Activated B cell treated with CpG ODN at 0.5 μM for 24 hours (primary cell): ENCODE results near the gene FOXC1. TPM values are rescaled to one million over a fixed set of nuclear protein-coding genes. Genes with fewer than 3 reads are reported as not detected.
A peak's percentile ranks its signal among the peaks of the same experiment; 100 is the strongest.

ENCODE experiments used
- ATAC-seq: fragments of 200-7000 bp; cut with Tn5 transposase; one replicate; pipeline ENCODE4 v1.10.0; 2021; ENCODE audit warnings: low read depth, mild to moderate bottlenecking, moderate library complexity
- CTCF ChIA-PET: fragments of 350-600 bp; sonication (Branson Sonifier 250); formaldehyde crosslinking; loops from one replicate; lab custom pipeline; 2021; ENCODE audit warnings: antibody characterized with exemption; lab: Charles Lee
- POLR2A ChIA-PET: fragments of 350-600 bp; sonication (Branson Sonifier 250); formaldehyde crosslinking; loops from one replicate; lab custom pipeline; 2021; ENCODE audit warnings: antibody characterized with exemption; lab: Charles Lee
- DNase-seq: peaks from one replicate; pipeline ENCODE4 v3.0.0; 2022
- H3K27ac Mint-ChIP-seq: one replicate; pipeline ENCODE4 v1.8.0; 2020; ENCODE audit warnings: mixed read lengths
- H3K27me3 Mint-ChIP-seq: one replicate; pipeline ENCODE4 v1.8.0; 2021; ENCODE audit warnings: mixed read lengths
- H3K36me3 Mint-ChIP-seq: one replicate; pipeline ENCODE4 v1.8.0; 2021; ENCODE audit warnings: low read depth, mixed read lengths
- H3K4me1 Mint-ChIP-seq: one replicate; pipeline ENCODE4 v1.8.0; 2021; ENCODE audit warnings: mixed read lengths
- H3K4me3 Mint-ChIP-seq: one replicate; pipeline ENCODE4 v1.8.0; 2020; ENCODE audit warnings: mild to moderate bottlenecking, mixed read lengths
- H3K9me3 Mint-ChIP-seq: one replicate; pipeline ENCODE4 v1.8.0; 2020; ENCODE audit warnings: mixed read lengths
- CTCF ChIP-seq: fragments of 200-600 bp; IDR thresholded peaks from one replicate; pipeline ENCODE4 v1.8.0; 2022; ENCODE audit warnings: antibody characterized with exemption, mild to moderate bottlenecking
- intact Hi-C: fragments of 100-400 bp; cut with micrococcal nuclease; formaldehyde crosslinking; loops from one replicate; pipeline ENCODE4 v1.15.1; 2024
- total RNA-seq: library from RNA; stranded (reverse); gene quantifications from 2 replicates; pipeline ENCODE4 v1.2.3, GENCODE V29; 2022

Gene FOXC1
- total RNA-seq, 1 donor from 2014 or later, result 1.00 TPM

- Mint-ChIP-seq H3K27me3 (peaks cover 55% of the 10 kb centered on the region), H3K9me3 (no peaks in the 10 kb centered on the region), H3K4me1 (peaks cover 34% of the 10 kb centered on the region), H3K36me3 (peaks cover 5% of the 10 kb centered on the region), H3K27ac (no peak overlapping the region), H3K4me3 (no peak overlapping the region)
- intact Hi-C loops, result loop anchor here (2.0 kb wide), 2 partner anchors 182 to 634 kb away; partner anchors contain the start of gene GMDS
- POLR2A ChIA-PET, result interaction anchor here (1.3 kb wide), 1 partner anchor 13 kb away, joined by 3 read pairs; no protein-coding TSS in a partner anchor
- ATAC-seq, result no peak
- TF ChIP-seq CTCF, result no peak
- CTCF ChIA-PET, result interaction anchor here (1.2 to 1.9 kb wide), 2 partner anchors 493 to 741 kb away, joined by 3 to 7 read pairs; no protein-coding TSS in a partner anchor
- no peak for DNase-seq
Observed at GRCh38 chr6:1611322-1611571, 1.5 kb downstream of the FOXC1 start.

- CTCF ChIA-PET, result interaction anchor here (1.2 to 1.9 kb wide), 2 partner anchors 492 to 741 kb away, joined by 3 to 7 read pairs; no protein-coding TSS in a partner anchor
- DNase-seq, result no peak
Observed at GRCh38 chr6:1611572-1612298, 2.0 kb downstream of the FOXC1 start.

GRCh38 chr6:1612299-1612973, 2.7 kb downstream of the FOXC1 start:
- ATAC-seq (no peak), DNase-seq (no peak)
- H3K36me3 Mint-ChIP-seq, result peaks cover 5% of the 10 kb centered on the region
- POLR2A ChIA-PET, result interaction anchor here (0.6 to 1.3 kb wide), 4 partner anchors 12 to 524 kb away, joined by 3 to 4 read pairs (median 4); no protein-coding TSS in a partner anchor
- no peaks in the 10 kb centered on the region for H3K9me3 Mint-ChIP-seq
- peak overlapping the region; percentile 83 for H3K4me3 Mint-ChIP-seq
- CTCF ChIA-PET, result interaction anchor here (1.2 to 1.9 kb wide), 2 partner anchors 492 to 740 kb away, joined by 3 to 7 read pairs; no protein-coding TSS in a partner anchor
- intact Hi-C loops, result loop anchor here (1.0 to 2.0 kb wide), 3 partner anchors 8 to 230 kb away; no protein-coding TSS in a partner anchor
- peaks cover 52% of the 10 kb centered on the region for H3K27me3 Mint-ChIP-seq
- no peak for TF ChIP-seq CTCF
- peak overlapping the region; percentile 53 for H3K27ac Mint-ChIP-seq
- H3K4me1 Mint-ChIP-seq, result peaks cover 26% of the 10 kb centered on the region

More at GRCh38 chr6:1611572-1612298, 2.0 kb downstream of the FOXC1 start:
- POLR2A ChIA-PET, result interaction anchor here (0.6 to 1.3 kb wide), 3 partner anchors 13 to 525 kb away, joined by 3 to 4 read pairs (median 4); no protein-coding TSS in a partner anchor
- no peak for TF ChIP-seq CTCF
- Mint-ChIP-seq H3K36me3 (peaks cover 5% of the 10 kb centered on the region), H3K27ac (peak overlapping the region; percentile 53), H3K9me3 (no peaks in the 10 kb centered on the region), H3K4me3 (peak overlapping the region; percentile 83), H3K27me3 (peaks cover 52% of the 10 kb centered on the region), H3K4me1 (peaks cover 33% of the 10 kb centered on the region)
- no peak for ATAC-seq
- intact Hi-C loops, result loop anchor here (1.0 to 2.0 kb wide), 5 partner anchors 9 to 633 kb away; partner anchors contain the start of gene GMDS

GRCh38 chr6:1612974-1613306, 3.2 kb downstream of the FOXC1 start:
- no peak overlapping the region for H3K4me3 Mint-ChIP-seq
- H3K27ac Mint-ChIP-seq, result no peak overlapping the region
- DNase-seq (no peak), ATAC-seq (no peak)
- intact Hi-C loops, result loop anchor here (1.0 to 2.0 kb wide), 3 partner anchors 7 to 230 kb away; no protein-coding TSS in a partner anchor
- H3K9me3 Mint-ChIP-seq, result no peaks in the 10 kb centered on the region
- ChIA-PET CTCF (interaction anchor here (1.9 kb wide), 1 partner anchor 491 kb away, joined by 7 read pairs; no protein-coding TSS in a partner anchor), POLR2A (interaction anchor here (0.6 kb wide), 1 partner anchor 263 kb away, joined by 4 read pairs; no protein-coding TSS in a partner anchor)
- H3K36me3 Mint-ChIP-seq, result peaks cover 5% of the 10 kb centered on the region
- TF ChIP-seq CTCF, result no peak
- peaks cover 21% of the 10 kb centered on the region for H3K4me1 Mint-ChIP-seq
- peaks cover 52% of the 10 kb centered on the region for H3K27me3 Mint-ChIP-seq

- peaks cover 17% of the 10 kb centered on the region for H3K4me1 Mint-ChIP-seq
- intact Hi-C loops, result loop anchor here (2.0 kb wide), 1 partner anchor 231 kb away; no protein-coding TSS in a partner anchor
- no peak overlapping the region for H3K4me3 Mint-ChIP-seq
- H3K9me3 Mint-ChIP-seq, result no peaks in the 10 kb centered on the region
- DNase-seq (no peak), ATAC-seq (no peak)
- H3K27me3 Mint-ChIP-seq, result peaks cover 52% of the 10 kb centered on the region
- peak overlapping the region; percentile 53 for H3K27ac Mint-ChIP-seq
- POLR2A ChIA-PET, result no interaction called here
- CTCF ChIA-PET, result no interaction called here
- TF ChIP-seq CTCF, result no peak
- peaks cover 5% of the 10 kb centered on the region for H3K36me3 Mint-ChIP-seq
Observed at GRCh38 chr6:1613346-1613687, 3.6 kb downstream of the FOXC1 start.
